NCI-H226 (cell line): ENCODE results near the gene IGSF9.
A peak's percentile ranks its signal among the peaks of the same experiment; 100 is the strongest.
"Not testable (repeated sequence)": the region's sequence is repeated elsewhere in the genome, so short reads cannot be mapped to it uniquely, and the experiment has no call there.

ENCODE experiments used
- DNase-seq: peaks from one replicate; pipeline ENCODE4 v3.0.0-alpha.2; 2015

Gene IGSF9

GRCh38 chr1:159918352-159919200 lies 26.8 kb downstream of the IGSF9 start:
- no peak for DNase-seq

- DNase-seq: no peak
Observed at GRCh38 chr1:159917533-159918351, 27.7 kb downstream of the IGSF9 start.

GRCh38 chr1:159916242-159917051 lies 29.0 kb downstream of the IGSF9 start:
- peak; percentile 100 for DNase-seq

GRCh38 chr1:159915571-159916241 lies 29.7 kb downstream of the IGSF9 start:
- DNase-seq: no peak

- DNase-seq: peak; percentile 38
Observed at GRCh38 chr1:159914252-159915018, 31.0 kb downstream of the IGSF9 start.

- DNase-seq: peak; percentile 66
Observed at GRCh38 chr1:159913451-159914192, 31.8 kb downstream of the IGSF9 start.

- DNase-seq: no peak
Observed at GRCh38 chr1:159911326-159912070, 33.9 kb downstream of the IGSF9 start.

- DNase-seq: no peak
Observed at GRCh38 chr1:159908031-159908940, 37.1 kb downstream of the IGSF9 start.

- DNase-seq: no peak
Observed at GRCh38 chr1:159906960-159907359, 38.5 kb downstream of the IGSF9 start.

- not testable (repeated sequence) for DNase-seq
Observed at GRCh38 chr1:159904036-159904435, 41.4 kb downstream of the IGSF9 start.

- DNase-seq: no peak
Observed at GRCh38 chr1:159902541-159902940, 42.9 kb downstream of the IGSF9 start.

- no peak for DNase-seq
Observed at GRCh38 chr1:159900755-159901360, 44.6 kb downstream of the IGSF9 start.

GRCh38 chr1:159900086-159900680 lies 45.2 kb downstream of the IGSF9 start, which contains the start of gene CFAP45:
CFAP45 (minus strand) TSS chr1:159900165; CDS start chr1:159900098, 67 bp downstream.
- peak; percentile 35 for DNase-seq

GRCh38 chr1:159899634-159900033 lies 45.8 kb downstream of the IGSF9 start:
- DNase-seq: not testable (repeated sequence)

GRCh38 chr1:159898527-159898926 lies 46.9 kb downstream of the IGSF9 start:
- no peak for DNase-seq

GRCh38 chr1:159897962-159898361 lies 47.5 kb downstream of the IGSF9 start:
- DNase-seq: no peak

- DNase-seq: no peak
Observed at GRCh38 chr1:159896546-159896930, 48.9 kb downstream of the IGSF9 start.
